Activated CD4-positive, alpha-beta T cell treated with anti-CD3 and anti-CD28 coated beads, Interleukin-10, Interleukin-2, amounts not matched to agents 100 ng/mL and 50 ng/mL, durations not matched to agents 16 hours and 8 hours (primary cell): ENCODE data around the gene NOM1.
"Not testable (repeated sequence)": the region's sequence is repeated elsewhere in the genome, so short reads cannot be mapped to it uniquely, and the experiment has no call there.

Source experiments
- DNase-seq: peaks from one replicate; pipeline ENCODE4 v3.0.0-alpha.2; 2020

NOM1 gene

GRCh38 chr7:156941393-156942182, 7.9 kb upstream of the NOM1 start:
- no peak for DNase-seq

- DNase-seq = no peak
Observed at GRCh38 chr7:156942708-156943090, 6.8 kb upstream of the NOM1 start.

- DNase-seq = no peak
Observed at GRCh38 chr7:156943091-156944041, 6.1 kb upstream of the NOM1 start.

GRCh38 chr7:156944876-156945275, 4.6 kb upstream of the NOM1 start:
- no peak for DNase-seq

DNA sequence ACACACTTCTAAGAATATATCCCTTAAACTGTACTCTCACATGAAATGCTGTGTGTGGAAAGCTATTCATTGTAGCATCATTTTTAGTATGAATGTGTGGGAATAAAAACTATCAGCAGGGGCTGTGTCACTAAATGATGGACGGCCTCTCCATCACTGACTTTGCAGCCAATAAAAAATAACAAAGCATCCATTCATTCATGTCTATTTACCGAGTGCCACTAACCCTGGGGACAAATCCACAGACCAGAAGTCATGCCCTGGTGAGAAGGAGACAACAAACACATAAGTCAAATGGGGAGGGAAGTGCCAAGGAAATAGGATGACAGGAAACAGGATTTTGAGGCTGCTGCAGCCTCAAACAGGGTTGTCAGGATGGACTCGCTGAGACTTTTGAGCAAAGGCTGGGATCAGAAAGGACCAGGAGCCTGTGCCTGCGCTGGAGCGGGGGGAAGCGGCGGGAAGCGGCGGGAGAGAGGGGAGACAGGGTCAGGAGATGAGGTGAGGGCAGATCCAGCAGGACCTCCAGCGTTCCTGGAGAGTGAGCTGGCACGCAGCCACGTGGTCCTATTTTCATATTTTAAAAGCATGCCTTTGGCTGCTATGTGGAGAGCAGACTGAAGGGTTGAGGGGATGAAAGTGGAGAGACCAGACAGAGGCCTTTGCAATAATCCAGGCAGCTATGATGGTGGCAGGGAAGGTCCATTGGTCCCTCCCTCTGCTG, 2.2 kb upstream of the NOM1 start:
- DNase-seq = no peak

DNA sequence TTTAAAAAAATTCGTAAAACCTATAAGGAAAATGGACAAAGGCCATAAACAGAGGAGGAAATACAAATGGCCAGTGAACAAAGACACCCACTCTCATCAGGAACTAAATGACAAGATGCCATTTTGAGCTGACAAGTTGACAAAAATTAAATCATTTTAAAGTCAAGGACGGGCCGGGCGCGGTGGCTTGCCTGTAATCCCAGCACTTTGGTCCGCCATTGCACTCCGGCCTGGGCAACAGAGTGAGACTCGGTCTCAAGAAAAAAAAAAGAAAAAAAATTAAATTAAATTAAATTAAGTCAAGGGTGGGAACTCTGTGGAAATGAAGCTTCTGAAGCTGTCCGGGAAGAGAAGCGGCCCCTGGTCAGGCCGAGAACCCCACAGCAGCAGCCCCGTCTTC, 1.2 kb upstream of the NOM1 start:
- no peak for DNase-seq

DNA sequence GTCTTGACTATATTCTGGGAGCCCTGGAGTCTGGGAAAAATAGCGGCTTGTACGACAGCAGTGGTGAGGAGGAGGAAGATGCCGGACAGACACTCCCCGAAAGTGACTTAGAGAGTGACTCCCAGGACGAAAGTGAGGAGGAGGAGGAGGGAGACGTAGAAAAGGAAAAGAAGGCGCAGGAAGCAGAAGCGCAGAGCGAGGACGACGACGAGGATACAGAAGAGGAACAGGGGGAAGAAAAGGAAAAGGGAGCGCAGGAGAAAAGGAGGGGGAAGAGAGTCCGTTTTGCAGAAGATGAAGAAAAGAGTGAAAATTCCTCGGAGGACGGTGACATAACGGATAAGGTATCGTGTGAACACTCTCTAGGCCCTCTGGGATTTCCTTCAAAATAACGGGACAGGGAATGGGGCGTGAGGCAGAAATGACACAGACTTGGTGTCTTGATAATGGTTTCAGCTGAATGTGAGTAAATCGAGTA, 908 bp downstream of the NOM1 start:
- no peak for DNase-seq

DNA sequence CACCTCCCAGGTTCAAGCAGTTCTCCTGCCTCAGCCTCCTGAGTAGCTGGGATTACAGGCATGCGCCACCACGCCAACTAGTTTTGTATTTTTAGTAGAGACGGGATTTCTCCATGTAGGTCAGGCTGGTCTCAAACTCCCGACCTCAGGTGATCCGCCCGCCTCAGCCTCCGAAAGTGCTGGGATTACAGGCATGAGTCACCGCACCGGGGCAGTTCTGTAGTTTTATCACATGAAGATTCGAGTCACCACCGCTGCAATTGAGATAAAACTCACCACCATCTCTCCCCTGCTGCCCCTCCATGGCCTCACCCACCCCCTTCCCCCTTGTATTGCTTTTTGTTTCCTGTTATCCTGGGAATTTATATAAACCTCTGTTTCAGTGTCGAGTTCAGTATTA, 3.7 kb downstream of the NOM1 start:
- DNase-seq = not testable (repeated sequence)

GRCh38 chr7:156954941-156955340, 5.4 kb downstream of the NOM1 start:
- no peak for DNase-seq

GRCh38 chr7:156956727-156957126, 7.2 kb downstream of the NOM1 start:
- DNase-seq = no peak

DNA sequence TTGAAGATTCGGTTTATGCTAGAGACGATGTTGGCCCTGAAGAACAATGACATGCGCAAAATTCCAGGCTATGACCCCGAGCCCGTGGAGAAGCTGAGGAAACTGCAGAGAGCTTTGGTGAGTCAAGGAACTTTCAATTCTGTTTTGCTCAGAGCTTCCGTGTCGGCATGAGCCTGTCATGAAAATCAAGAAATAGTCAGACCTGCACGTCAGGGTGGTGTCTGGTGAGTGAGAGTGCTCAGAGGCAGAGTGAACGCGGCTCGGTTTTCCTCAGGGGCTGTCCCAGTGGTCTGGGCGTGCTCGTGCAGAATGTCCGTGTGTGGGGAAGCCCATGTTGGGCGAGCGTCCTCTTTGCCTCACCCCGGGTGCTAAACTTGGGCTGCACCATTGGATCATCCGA, 12.6 kb downstream of the NOM1 start:
- no peak for DNase-seq

- DNase-seq = no peak
Observed at GRCh38 chr7:156962897-156963296, 13.4 kb downstream of the NOM1 start.

DNA sequence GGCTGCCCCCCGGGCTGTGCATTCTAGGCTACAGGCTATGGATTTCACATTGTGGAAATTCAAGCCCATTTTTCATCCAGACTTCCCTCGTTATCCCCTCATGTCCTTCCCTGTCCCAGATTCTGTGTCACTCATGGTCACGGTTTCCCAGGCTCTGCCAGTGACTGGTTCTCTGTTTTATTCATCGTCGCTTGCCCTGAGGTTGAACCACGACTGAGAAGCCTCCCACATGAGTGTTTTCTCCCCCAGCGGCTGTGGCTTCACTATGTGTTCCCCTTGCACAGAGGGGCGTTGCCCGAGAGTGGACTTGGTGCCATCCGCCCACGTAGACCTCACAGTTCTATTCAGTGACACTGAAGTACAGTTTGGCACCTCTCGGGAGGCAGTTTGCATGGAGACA, 14.0 kb downstream of the NOM1 start:
- DNase-seq = no peak

DNA sequence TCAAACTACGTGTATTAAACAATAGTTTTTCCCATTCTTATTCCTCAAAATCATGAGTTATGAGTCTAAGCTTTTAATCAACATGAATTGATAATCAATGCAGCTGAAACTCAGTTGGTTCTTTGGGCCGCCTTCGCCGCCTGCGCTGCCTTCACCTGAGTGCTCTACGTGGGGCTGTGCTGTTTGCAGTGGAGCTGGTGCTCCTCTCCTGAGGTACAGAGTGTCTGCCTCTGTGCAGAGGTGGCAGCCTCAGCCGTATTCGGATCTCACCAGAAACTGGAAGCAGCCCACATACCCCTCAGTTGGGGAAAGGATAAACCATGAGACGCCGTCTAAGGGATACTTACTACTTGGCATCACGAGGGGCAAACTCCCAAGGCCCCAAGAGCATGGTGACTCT, 15.5 kb downstream of the NOM1 start:
- no peak for DNase-seq

GRCh38 chr7:156966387-156966786, 16.9 kb downstream of the NOM1 start:
- DNase-seq = no peak

GRCh38 chr7:156968183-156968582, 18.7 kb downstream of the NOM1 start:
- DNase-seq = no peak

GRCh38 chr7:156969972-156970420, 20.5 kb downstream of the NOM1 start:
- no peak for DNase-seq

DNA sequence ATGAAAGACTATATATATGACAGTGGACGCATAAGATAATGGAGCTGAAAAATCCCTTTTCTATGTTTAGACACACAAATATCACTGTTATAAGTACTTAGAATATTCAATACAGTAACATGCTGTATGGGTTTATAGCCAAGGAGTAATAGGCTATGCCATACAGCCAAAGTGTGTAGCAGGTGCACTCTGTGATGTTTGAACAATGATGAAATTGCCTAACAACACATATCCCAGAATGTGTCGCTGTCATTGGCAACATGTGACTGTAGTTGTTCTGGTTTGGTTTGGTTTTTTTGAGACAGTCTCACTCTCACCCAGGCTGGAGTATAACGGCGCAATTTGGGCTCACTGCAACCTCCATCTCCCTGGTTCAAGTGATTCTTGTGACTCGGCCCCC, 26.1 kb downstream of the NOM1 start:
- DNase-seq = no peak

- DNase-seq = no peak
Observed at GRCh38 chr7:156979007-156979606, 29.6 kb downstream of the NOM1 start.

GRCh38 chr7:156979711-156980110, 30.2 kb downstream of the NOM1 start:
- DNase-seq = no peak

GRCh38 chr7:156984174-156984891, 34.8 kb downstream of the NOM1 start:
- DNase-seq = no peak
